ENCODE results near the gene ZP4.
"Not testable (repeated sequence)": the region's sequence is repeated elsewhere in the genome, so short reads cannot be mapped to it uniquely, and the experiment has no call there.

The ZP4 gene

DNA sequence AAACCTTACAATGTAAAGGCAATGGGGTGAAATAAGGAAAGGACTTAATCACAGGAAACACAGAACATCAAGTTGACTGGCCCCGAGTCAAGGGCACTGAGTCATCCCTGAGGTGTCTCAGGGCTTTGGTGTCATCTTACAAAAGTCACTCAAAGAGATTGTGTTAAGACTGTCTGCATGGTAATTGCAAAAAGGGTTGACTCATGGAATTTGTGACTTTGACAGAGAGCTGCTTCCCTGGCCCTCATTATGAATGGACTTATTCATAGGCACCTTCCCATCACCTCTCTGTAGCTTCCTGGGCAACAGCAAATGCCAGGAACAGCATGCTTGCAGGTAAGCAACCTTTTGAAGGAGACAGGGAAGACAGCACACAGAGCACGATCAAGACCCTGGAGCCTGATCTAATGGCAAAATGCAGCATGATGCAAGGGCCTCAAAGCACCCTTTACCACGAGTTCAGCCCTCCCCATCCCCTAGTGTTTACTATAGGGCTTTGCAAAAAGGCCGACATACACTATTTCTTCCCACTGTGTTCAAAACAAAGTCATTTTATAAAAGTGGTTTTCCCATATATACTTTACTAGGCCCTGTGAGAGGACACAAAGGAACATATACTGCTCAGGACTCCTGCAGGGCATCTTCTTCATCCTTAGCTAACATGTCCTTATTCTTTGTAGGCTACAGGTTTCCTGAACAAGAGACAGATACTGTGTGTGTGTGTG, 17.1 kb downstream of the ZP4 start:
- no peak for DNase-seq

DNA sequence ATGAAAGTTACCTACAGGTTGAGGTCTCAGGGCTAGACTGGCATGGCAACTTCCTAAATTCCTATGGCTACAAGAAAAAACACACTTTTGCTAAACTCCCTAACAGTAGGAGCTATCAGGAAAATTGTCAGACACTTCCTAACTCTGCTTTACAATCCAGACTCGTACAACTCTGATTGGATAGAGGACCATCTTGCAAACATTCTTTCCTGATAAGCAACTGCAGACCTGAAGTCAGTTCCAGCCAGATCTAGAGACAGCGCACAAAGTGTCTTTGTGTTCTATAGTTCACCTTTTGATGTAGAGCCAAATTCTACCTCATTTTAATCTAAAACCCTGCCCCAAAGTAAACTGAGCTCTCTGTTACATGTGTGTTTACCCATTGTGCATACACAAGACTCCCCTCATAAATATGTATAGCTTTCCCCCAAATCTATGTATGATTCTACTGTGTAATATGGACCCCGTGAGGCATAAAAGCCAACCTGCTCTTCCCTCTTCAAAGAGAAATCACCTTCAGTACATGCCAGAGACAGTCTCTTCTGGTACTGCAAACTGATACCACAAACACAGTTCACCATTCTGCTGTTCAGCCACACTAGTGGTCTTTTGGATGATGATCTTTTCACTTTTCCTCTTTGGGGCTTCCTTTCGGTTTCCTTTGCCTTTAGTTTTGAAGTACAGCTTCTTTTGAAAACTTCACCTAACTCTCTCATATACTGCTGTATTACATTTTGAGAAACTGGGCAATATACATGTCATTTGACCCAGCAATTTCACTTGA, 21.7 kb downstream of the ZP4 start:
- no peak for DNase-seq

DNA sequence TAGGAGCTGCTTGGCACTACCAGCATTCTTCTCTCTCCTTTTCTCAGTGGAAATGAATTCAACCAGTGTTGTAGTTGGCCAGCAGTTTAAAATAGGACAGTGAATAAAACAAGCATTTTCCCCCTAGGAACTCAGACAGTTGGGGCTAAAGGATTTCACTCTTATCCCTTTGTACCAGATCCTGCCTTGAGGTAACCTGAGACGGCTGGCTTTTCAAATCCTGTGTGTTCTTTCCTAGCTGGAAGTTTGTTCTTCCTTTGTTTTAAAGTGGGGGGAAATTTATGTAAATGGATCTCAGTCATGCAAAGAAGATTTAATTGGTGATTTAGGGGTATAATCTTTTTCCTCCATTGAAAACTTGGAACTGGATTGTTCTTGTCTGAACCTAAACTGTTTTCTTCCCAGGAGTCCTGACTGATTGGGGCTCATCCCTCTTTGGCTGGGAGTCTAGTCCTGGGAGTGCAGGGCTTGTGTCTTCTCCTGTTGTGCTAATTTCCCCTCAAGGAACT, 23.3 kb downstream of the ZP4 start:
- DNase-seq = no peak

DNA sequence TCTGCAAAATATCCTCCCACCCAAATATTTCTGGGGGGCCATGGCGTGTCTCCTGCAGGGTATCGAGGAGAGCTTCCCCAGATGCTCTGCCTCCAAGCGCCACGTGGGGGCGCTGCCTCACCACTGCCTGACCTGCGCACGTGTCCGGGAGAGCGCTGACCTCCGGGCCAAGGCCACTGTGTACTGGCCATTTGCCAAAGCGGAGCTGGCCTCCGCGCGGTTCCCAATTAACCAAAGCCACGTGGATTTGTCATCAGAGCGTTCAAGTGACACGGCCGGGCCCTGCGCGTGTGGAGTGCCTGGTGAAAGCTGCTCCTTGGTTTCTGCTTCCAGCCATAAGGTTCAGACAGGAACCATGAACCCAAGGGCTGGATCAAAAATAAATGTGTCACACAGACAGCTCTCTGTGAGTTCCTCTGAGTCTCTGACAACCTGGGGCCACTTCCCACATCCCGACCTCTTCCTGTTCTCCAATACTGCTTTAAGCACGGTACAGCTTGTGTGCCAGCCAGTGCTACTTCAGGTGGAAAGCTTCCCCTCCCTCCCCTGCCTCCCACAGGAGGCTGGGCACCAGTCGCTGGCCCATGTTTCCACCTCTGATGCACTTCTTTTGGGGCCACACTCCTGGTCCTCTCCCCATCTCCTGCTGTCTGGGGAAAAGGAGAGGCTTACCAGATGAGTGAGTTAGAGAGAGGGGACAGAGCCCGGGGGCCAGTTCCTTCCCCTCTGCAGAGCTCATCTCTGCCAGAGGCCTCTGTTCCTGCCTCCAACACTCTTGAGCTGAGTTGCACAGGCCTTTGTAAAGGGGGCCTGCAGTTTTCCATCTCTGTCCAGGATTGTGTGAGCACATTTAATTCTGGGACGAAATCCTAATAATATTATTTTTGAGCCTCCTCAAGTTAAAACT, 26.1 kb downstream of the ZP4 start:
- DNase-seq = no peak

DNA sequence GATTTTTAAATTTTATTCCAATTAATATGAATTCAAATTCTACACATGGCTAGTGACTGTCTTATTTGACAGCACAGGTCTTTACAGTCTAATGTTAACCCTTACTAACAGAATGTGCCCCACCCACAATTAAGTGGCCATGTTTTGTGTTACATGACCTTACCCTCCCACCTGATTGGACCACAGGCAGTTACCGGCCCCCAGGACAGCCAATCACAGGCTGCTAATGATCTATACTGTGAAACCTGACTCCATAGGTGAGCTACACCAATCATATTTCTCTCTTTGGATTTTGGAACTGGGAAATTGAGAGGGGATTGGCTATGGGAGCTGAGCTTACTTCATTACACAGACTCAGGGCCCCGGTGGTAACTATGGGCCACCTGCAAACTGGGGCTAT, 27.5 kb downstream of the ZP4 start:
- no peak for DNase-seq

DNA sequence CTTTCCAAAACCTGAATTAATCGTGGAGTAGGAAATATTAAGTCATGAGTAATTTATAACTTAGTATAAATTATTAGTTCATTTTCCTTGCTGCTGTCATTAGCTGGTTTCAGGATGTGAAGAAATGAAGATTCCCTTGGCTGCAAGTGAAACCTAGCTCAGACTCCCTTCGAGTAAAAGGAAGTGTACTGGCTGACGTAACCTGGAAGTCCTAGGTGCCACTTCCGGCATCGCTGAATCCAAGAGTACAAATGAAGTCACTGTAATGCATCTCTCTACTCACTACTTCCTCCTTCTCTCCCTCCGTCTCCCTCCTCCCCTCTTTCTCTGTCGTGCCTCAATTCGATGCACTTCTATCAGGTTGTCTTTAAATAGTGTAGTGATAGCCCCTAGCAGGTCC, 28.8 kb downstream of the ZP4 start:
- no peak for DNase-seq

DNA sequence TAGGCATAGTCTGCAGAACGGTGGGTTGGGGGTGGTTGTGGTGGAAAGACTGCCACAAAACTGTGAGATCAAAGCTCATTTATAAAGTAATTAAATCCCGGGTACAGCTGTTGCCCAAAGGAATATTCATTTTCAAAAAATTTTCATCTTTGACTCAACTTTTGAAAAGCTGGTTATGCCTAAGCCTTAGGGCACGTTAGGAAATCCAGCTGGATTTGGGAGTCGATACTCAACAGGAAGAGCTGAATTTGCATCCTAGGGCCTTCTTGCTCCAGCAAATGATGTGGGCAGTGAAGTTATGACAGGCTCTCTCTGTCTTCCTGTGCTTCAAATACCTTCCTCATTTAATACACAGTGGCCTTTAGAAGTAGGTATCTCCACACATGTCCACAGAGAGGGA, 31.7 kb downstream of the ZP4 start:
- no peak for DNase-seq

DNA sequence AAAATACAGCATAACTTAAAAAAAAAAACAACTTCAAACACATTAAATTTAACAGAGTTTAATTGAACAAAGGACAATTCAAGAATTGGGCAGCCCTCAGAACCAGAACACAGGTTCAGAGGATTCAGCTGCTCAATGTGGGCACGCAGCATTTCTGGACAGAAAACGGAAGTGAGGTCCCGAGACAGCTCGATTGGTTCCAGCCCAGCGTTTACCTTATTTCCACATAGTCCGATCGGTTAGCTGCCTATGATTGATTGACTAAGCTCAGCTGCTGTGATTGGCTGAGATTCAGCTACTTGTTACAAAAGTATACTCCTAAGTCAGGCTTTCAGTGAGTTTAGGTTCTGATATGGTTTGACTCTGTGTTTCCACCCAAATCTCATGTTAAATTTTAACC, 33.3 kb downstream of the ZP4 start:
- DNase-seq = no peak

DNA sequence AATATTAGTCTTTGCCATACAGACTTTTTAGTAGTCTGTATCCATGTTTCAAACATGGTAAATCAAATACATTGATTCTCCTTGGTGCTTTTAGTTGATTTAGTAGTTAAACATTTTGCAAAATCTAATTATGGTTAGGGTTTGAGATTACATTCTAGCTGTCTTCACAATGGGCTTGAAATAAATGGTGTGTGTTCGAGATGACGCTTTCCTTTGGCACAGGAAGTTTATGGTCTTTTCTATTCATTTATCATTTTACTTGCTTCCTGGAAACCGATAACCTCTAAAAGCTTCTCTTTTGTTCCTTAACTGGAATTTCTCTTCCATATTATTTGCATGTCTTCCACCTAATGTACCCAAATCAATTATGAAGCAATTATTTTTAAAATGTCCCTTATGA, 38.4 kb downstream of the ZP4 start:
- DNase-seq = no peak

DNA sequence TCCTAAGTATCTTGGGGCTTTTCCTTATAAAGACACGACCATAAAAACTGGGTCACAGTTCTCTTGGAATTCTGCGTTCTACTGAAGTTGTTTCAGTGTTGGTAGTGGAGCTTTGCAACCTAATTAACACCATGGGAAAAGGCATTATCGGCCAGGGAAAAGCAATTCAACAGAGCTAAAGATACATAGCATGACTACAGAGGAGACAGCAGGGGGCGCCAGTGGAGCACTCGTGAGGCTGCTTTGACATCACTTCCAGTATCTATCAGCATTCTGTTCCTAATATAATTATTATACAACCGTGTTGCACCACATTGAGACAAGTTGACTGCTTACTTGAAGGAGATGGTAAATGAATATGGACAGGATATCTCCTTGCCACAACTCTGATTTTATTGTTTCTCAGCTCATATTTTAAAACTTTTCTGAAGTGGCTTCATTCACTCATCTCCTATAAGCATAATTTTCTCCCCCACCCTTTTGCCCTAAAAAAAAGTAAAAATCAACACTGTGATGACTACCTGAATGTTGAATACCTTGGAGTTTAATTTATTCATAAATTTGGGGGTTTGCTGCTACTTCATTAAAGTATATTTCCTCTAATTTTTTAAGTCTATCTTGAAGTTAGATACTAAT, 39.4 kb downstream of the ZP4 start:
- no peak for DNase-seq

DNA sequence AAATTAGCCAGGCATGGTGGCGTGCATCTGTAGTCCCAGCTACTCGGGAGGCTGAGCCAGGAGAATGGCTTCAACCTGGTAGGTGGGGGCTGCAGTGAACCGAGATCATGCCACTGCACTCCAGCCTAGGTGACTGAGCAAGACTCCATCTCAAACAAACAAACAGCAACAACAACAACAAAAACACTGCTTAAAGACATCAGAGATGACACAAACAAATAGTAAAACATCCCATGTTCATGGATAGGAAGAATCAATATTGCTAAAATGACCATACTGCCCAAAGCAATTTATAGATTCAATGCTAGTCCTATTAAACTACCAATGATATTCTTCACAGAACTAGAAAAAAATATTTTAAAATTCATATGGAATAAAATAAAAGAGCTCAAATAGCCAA, 47.2 kb downstream of the ZP4 start:
- DNase-seq = not testable (repeated sequence)

DNA sequence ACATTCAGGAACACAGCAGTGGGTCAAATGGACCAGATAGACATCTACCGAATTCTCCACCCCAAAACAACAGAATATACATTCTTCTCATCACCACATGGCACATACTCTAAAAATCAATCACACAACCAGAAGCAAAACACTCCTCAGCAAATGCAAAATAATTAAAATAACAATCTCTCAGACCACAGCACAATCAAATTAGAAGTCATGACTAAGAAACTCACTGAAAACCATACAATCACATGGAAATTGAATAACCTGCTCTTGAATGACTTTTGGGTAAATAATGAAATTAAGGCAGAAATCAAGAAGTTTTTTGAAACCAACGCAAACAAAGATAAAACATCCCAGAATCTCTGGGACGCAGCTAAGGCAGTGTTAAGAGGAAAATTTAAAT, 49.2 kb downstream of the ZP4 start:
- no peak for DNase-seq

DNA sequence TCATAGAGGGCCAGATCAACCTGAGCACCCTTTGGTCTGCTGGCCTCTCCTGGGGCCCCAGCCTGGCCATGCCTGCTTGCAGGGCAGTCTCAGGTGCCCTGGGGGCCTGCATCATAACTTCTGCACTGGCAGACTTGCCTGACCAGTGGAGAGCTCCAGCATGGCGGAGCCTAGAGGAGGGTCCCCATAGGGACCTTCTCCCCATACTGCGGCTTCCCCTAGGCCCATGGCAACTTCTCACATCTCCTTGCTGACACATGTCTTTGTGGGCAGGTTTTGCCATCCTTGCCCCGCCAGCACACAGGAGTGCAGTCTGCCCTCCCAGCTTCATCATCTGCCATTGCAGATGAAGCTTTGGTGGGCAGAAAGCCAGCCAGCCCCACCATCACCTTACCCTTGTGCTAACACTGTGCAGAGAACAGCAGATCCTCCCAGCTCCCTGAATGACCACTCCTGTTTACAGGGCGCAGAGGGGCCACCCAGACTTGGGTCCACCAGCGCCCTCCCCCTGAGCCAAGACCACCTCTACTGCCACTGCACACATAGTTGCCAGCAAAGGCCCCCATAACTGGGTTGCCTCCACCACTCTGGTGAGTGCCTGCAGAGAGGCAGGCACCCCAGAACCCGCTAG, 51.7 kb downstream of the ZP4 start:
- DNase-seq = no peak

DNA sequence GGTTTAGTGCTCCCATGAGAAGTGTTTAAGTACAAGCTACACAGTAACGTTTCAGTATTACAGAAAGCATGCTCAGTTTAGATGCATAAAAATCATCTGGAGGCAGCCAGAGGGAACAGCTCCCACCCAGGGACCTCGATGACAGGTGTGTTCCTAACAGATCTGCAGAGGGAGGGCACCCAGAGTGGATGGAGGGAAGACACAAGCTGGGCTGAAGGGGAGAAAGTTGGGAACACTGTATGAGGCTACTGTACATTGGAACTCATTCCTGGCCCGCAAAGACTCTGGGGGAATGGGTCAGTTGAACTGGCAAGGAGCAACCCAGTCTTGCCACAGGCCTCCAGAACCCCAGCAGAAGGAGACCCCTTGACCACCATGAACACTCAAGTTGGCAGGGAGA, 52.4 kb downstream of the ZP4 start:
- no peak for DNase-seq

DNA sequence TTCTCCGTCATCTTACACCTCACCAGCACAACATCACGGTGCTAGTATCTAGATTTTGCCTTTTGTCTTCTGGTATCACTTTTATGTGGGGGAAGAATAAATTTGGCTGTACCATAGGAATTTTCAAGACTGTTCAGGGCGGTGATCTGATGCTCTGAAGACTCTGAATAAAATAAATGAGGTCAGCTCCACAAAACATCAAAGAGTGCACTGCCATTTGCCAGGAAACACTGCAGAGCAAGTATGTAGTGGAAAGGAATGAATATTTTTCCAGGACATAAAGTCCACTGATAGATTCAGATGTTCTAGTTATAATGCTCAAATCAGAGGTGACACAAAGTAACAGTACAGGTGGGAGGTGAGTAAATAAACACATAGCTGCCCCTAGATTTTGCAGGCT, 56.3 kb downstream of the ZP4 start:
- DNase-seq = no peak

DNA sequence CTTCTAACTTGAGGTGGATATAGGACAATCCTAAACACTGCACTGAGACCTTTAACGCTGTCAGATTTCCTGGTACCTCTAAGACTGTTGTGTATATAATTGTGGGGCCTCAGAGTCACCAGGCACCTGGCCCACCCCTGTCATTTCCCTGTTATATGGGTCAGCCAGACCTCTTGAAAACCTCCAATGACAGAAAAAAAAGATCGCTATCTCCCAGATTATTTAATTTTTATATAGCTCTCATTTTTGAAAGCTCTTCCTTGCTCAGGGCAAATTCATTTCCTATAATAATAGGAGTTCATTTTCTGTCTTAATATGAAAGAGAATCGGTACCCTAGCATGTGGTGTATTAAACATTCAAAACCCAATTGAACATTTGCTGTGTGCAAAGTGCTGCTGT, 56.7 kb downstream of the ZP4 start:
- DNase-seq = no peak

DNA sequence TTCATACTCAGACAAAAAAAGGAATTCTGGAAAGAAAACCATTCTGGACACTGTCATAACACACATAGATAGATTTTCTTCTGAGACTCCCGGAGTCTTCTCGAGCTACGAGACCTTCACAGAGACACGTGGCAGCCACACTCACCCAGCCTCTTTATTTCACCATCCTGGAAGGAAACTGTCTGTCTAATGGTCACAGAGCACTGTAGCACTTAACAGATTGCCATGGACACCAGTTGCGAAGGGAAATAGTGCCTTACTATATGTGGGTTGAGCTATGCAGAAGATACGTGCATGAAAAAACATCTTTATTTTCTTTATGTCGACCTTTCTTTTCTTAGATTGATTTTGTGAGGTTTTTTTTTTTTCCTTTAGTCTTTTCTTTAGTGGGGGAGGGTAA, 57.9 kb downstream of the ZP4 start:
- no peak for DNase-seq

All from activated CD4-positive, alpha-beta T cell treated with anti-CD3 and anti-CD28 coated beads for 1 hour (primary cell).